ENCODE data around the gene ITGBL1. TPM values are rescaled to one million over a fixed set of nuclear protein-coding genes. Genes with fewer than 3 reads are reported as not detected.

ITGBL1 gene
- total and polyA plus RNA-seq, 2 donors (not counting 1 experiment from before 2014, with no cell fraction given) = not detected

- H3K79me2 ChIP-seq (ENCODE audit: control insufficient read depth, insufficient read depth, low read length) = no peaks in the 10 kb centered on the region
- CTCF ChIA-PET = no interaction called here
- no peaks in the 10 kb centered on the region for H4K20me1 ChIP-seq (ENCODE audit: control insufficient read depth, insufficient read depth, low read length, poor library complexity, severe bottlenecking)
- intact Hi-C loops (cut with micrococcal nuclease) = no loop called here
- H3K36me3 ChIP-seq (replicated peaks in 1 of 2; ENCODE audit: control extremely low read depth in 1 of 2, control insufficient read depth in 1 of 2, extremely low read depth in 1 of 2, insufficient read depth in 2 of 2, low read length in 1 of 2) = no peaks in the 10 kb centered on the region
- POLR2A ChIA-PET = no interaction called here
- no peak overlapping the region for H3K4me3 ChIP-seq (ENCODE audit: control extremely low read depth in 1 of 5, extremely low read depth in 1 of 5, insufficient read depth in 1 of 5, low read depth in 2 of 5, low read length in 4 of 5)
- H3K9me3 ChIP-seq (ENCODE audit: control extremely low read depth in 1 of 3, control insufficient read depth in 2 of 3, insufficient read depth in 1 of 3, low read length in 2 of 3) = no peaks in the 10 kb centered on the region
- H3K9ac ChIP-seq (ENCODE audit: low read length) = no peak overlapping the region
- H3K4me1 Mint-ChIP-seq = no peaks in the 10 kb centered on the region
- H3K27ac ChIP-seq (ENCODE audit: low read length in 2 of 2) = no peak overlapping the region
- no peak overlapping the region for H3K27ac Mint-ChIP-seq
- no peak overlapping the region for H2AFZ ChIP-seq (ENCODE audit: insufficient read depth, low read depth, low read length, poor library complexity, severe bottlenecking)
- no peaks in the 10 kb centered on the region for H3K9me3 Mint-ChIP-seq (ENCODE audit: insufficient read depth)
- no peaks in the 10 kb centered on the region for H3K27me3 Mint-ChIP-seq
- H3K4me2 ChIP-seq (replicated peaks; ENCODE audit: low read depth, low read length, poor library complexity, severe bottlenecking) = no peak overlapping the region
- no peak overlapping the region for H3K4me3 Mint-ChIP-seq
- TF ChIP-seq EZH2 (IDR thresholded peaks at IDR 0.05; ENCODE audit: borderline replicate concordance, insufficient read depth, low read depth, low read length, poor library complexity, severe bottlenecking) (no peak), CTCF (IDR thresholded peaks at IDR 0.05) (no peak)
- ATAC-seq (ENCODE audit: low read depth) (no peak), DNase-seq (no peak)
- H3K4me1 ChIP-seq (ENCODE audit: control insufficient read depth in 2 of 2, insufficient read depth in 2 of 2, low read length in 2 of 2) = no peaks in the 10 kb centered on the region
- no CpG with 5 or more reads among the region's 4 CpGs for WGBS (ENCODE audit: insufficient coverage)
- no peaks in the 10 kb centered on the region for H3K27me3 ChIP-seq (replicated peaks in 1 of 4; ENCODE audit: control extremely low read depth in 1 of 4, control insufficient read depth in 3 of 4, insufficient read depth in 4 of 4, low read length in 3 of 4)
These were observed 209.4 kb downstream of the ITGBL1 start for GRCh38 chr13:101661839-101662238.

GRCh38 chr13:101673360-101674105, 221.1 kb downstream of the ITGBL1 start:
- no peaks in the 10 kb centered on the region for H3K27me3 ChIP-seq (replicated peaks in 1 of 4; ENCODE audit: control extremely low read depth in 1 of 4, control insufficient read depth in 3 of 4, insufficient read depth in 4 of 4, low read length in 3 of 4)
- peaks cover 5% of the 10 kb centered on the region for H3K4me1 Mint-ChIP-seq
- no peaks in the 10 kb centered on the region for H3K79me2 ChIP-seq (ENCODE audit: control insufficient read depth, insufficient read depth, low read length)
- H3K4me1 ChIP-seq (ENCODE audit: control insufficient read depth in 2 of 2, insufficient read depth in 2 of 2, low read length in 2 of 2) = peaks cover 6 to 7% of the 10 kb centered on the region in 2 donors
- H4K20me1 ChIP-seq (ENCODE audit: control insufficient read depth, insufficient read depth, low read length, poor library complexity, severe bottlenecking) = no peaks in the 10 kb centered on the region
- H3K27ac Mint-ChIP-seq = no peak overlapping the region
- intact Hi-C loops (cut with micrococcal nuclease) = no loop called here
- 0% methylated on average over 1 of the region's 4 CpGs for WGBS (ENCODE audit: insufficient coverage)
- ATAC-seq (ENCODE audit: low read depth) (no peak), DNase-seq (no peak)
- no peak overlapping the region for H3K4me2 ChIP-seq (replicated peaks; ENCODE audit: low read depth, low read length, poor library complexity, severe bottlenecking)
- no peak for TF ChIP-seq EZH2 (IDR thresholded peaks at IDR 0.05; ENCODE audit: borderline replicate concordance, insufficient read depth, low read depth, low read length, poor library complexity, severe bottlenecking)
- TF ChIP-seq CTCF (IDR thresholded peaks at IDR 0.05) = no peak
- H3K9ac ChIP-seq (ENCODE audit: low read length) = no peak overlapping the region
- H3K27ac ChIP-seq (ENCODE audit: low read length in 2 of 2) = no peak overlapping the region
- peaks cover 2% of the 10 kb centered on the region for H3K9me3 Mint-ChIP-seq (ENCODE audit: insufficient read depth)
- POLR2A ChIA-PET = no interaction called here
- H2AFZ ChIP-seq (ENCODE audit: insufficient read depth, low read depth, low read length, poor library complexity, severe bottlenecking) = no peak overlapping the region
- CTCF ChIA-PET = no interaction called here
- no peak overlapping the region for H3K4me3 Mint-ChIP-seq
- H3K27me3 Mint-ChIP-seq = no peaks in the 10 kb centered on the region
- no peak overlapping the region for H3K4me3 ChIP-seq (ENCODE audit: control extremely low read depth in 1 of 5, extremely low read depth in 1 of 5, insufficient read depth in 1 of 5, low read depth in 2 of 5, low read length in 4 of 5)
- H3K36me3 ChIP-seq (replicated peaks in 1 of 2; ENCODE audit: control extremely low read depth in 1 of 2, control insufficient read depth in 1 of 2, extremely low read depth in 1 of 2, insufficient read depth in 2 of 2, low read length in 1 of 2) = no peaks in the 10 kb centered on the region
- H3K9me3 ChIP-seq (ENCODE audit: control extremely low read depth in 1 of 3, control insufficient read depth in 2 of 3, insufficient read depth in 1 of 3, low read length in 2 of 3) = no peaks in the 10 kb centered on the region

Measured in B cell (primary cell).